GM19240 (cell line): ENCODE data around the gene RC3H2.

Source experiments
- DNase-seq: peaks from one replicate; pipeline ENCODE4 v3.0.0; 2011; ENCODE audit warnings: low spot score; ENCODE audit not compliant: insufficient read length

Gene RC3H2

GRCh38 chr9:122904823-122905710 is at the start of gene RC3H2:
TSS of gene RC3H2 (minus strand) at chr9:122905359. CDS start at chr9:122897509, 7,850 bp downstream.
- DNase-seq = peak; percentile 54

- no peak for DNase-seq
These were observed 49.1 kb upstream of the RC3H2 start for GRCh38 chr9:122954253-122954691.

- no peak for DNase-seq
These were observed 45.9 kb upstream of the RC3H2 start for GRCh38 chr9:122951056-122951455.

GRCh38 chr9:122950263-122950662 is 45.1 kb upstream of the RC3H2 start:
- no peak for DNase-seq

GRCh38 chr9:122949696-122950095 is 44.5 kb upstream of the RC3H2 start:
- no peak for DNase-seq

- no peak for DNase-seq
These were observed 43.2 kb upstream of the RC3H2 start for GRCh38 chr9:122948313-122948712.

- no peak for DNase-seq
These were observed 41.4 kb upstream of the RC3H2 start for GRCh38 chr9:122946461-122947005.

- DNase-seq = no peak
These were observed 40.1 kb upstream of the RC3H2 start for GRCh38 chr9:122944960-122945888.

GRCh38 chr9:122941582-122942234 is 36.5 kb upstream of the RC3H2 start:
- DNase-seq = no peak

GRCh38 chr9:122940749-122941581 is 35.8 kb upstream of the RC3H2 start, which contains the start of gene RABGAP1:
TSS of gene RABGAP1 (plus strand) at chr9:122941020. CDS start at chr9:122957060, 16,040 bp downstream.
- DNase-seq = peak; percentile 86

GRCh38 chr9:122940454-122940748 is 35.2 kb upstream of the RC3H2 start:
- DNase-seq = no peak

- no peak for DNase-seq
These were observed 34.4 kb upstream of the RC3H2 start for GRCh38 chr9:122939601-122940000.

GRCh38 chr9:122936883-122937282 is 31.7 kb upstream of the RC3H2 start:
- DNase-seq = no peak

- no peak for DNase-seq
These were observed 31.3 kb upstream of the RC3H2 start for GRCh38 chr9:122936464-122936863.

- peak; percentile 74 for DNase-seq
These were observed 26.3 kb upstream of the RC3H2 start, which contains the start of gene ZBTB26 for GRCh38 chr9:122931226-122932121. TSS of gene ZBTB26 (minus strand) at chr9:122931512. CDS start at chr9:122919934, 11,578 bp downstream.

- DNase-seq = no peak
These were observed 25.5 kb upstream of the RC3H2 start for GRCh38 chr9:122930541-122931225.

GRCh38 chr9:122929796-122930354 is 24.7 kb upstream of the RC3H2 start:
- no peak for DNase-seq

GRCh38 chr9:122923947-122924346 is 18.8 kb upstream of the RC3H2 start:
- no peak for DNase-seq
